ENCODE measurements around the gene ENOX2.
"Not testable (repeated sequence)": the region's sequence is repeated elsewhere in the genome, so short reads cannot be mapped to it uniquely, and the experiment has no call there.

Gene ENOX2

GRCh38 chrX:130801901-130802300 is 101.1 kb downstream of the ENOX2 start:
- no peak for TF ChIP-seq CTCF (IDR thresholded peaks at IDR 0.05; ENCODE audit: insufficient read depth, missing control alignments)
- no peak for DNase-seq (ENCODE audit: insufficient read length, low spot score)
- no peak for FAIRE-seq

- FAIRE-seq (no peak), DNase-seq (ENCODE audit: insufficient read length, low spot score) (no peak)
- no peak for TF ChIP-seq CTCF (IDR thresholded peaks at IDR 0.05; ENCODE audit: insufficient read depth, missing control alignments)
These were observed 103.6 kb downstream of the ENOX2 start for GRCh38 chrX:130799393-130799792.

GRCh38 chrX:130793975-130794374 is 109.0 kb downstream of the ENOX2 start:
- DNase-seq (ENCODE audit: insufficient read length, low spot score) (no peak), FAIRE-seq (no peak)
- TF ChIP-seq CTCF (IDR thresholded peaks at IDR 0.05; ENCODE audit: insufficient read depth, missing control alignments) = no peak

GRCh38 chrX:130791870-130792269 is 111.1 kb downstream of the ENOX2 start:
- not testable (repeated sequence) for FAIRE-seq; DNase-seq (ENCODE audit: insufficient read length, low spot score)

DNA sequence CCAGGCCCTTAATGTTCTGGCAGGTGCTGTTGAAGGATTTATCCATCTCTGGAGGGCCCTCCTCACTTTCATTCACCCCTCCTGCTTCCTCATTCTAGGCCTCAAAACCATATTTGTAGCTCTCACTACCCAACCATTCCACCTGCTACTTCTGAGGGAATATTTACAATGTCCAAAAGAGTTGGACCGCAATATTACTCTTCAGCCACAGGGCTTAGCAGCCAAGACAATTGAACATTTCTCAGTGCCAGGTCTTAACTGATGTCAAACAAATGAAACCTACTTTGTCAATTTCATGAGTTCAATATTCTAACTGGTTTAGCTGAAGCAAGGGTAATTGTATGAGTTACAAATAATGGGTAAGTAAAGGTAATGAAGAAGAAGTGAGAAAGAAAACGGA is 113.2 kb downstream of the ENOX2 start:
- no peak for FAIRE-seq
- DNase-seq (ENCODE audit: insufficient read length, low spot score) = no peak

DNA sequence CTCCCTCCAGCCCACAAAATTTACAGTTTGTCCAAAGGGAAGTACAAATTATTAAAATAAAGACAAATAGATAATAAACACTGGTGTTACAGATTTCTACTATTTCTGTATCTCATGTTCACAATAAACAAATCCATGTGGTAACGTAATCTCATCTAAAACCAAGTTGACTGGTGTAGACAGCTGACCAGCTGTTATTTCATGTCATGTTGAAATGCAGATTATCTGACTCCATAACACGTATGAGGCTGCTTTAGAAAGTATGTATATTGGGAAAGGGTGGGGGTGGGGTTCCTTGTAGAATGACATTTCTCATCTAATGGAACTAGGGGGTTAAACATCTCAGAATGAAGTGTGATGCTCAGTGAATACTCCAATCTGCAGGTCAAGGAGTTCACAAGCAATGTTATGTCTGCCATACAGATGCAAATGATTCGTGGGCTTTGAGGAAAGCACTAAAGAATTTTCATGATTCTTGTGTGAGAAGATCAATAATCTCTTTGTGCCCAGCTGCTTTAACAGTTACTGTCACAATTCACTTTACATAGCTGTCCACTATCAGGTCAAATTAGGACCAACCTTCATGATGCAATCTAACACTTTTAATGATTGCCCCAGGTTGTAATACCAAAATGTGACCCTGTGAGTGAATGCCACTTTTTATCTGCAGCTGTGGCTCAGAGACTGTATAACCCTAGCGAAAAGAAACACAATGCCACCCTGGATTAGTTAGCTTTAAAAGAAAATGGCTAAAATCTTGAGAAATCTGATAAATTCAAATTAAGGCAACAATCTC is 114.0 kb downstream of the ENOX2 start:
- no peak for TF ChIP-seq CTCF (IDR thresholded peaks at IDR 0.05; ENCODE audit: insufficient read depth, missing control alignments)
- DNase-seq (ENCODE audit: insufficient read length, low spot score) (no peak), FAIRE-seq (peak; percentile 85)

More for the DNA sequence above, 113.2 kb downstream of the ENOX2 start:
- TF ChIP-seq CTCF (IDR thresholded peaks at IDR 0.05; ENCODE audit: insufficient read depth, missing control alignments) = no peak

DNA sequence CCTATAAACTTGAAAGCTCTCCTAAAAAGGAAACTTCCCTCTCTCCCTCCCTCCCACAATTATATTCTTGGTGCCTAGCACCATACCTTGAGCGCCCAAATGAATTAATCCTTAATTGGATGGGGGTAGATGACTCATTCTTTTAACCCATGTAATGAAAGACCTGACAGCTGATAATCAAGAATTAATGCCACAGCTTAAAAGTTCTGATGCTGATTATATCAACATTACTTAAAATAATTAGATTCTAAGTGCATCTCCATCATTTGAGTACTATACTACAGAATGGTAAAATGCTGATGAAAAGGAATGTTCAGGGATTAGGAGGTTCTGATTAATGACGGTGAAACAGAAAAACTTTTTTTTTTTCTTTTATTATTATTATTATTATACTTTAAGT is 117.0 kb downstream of the ENOX2 start:
- FAIRE-seq (no peak), DNase-seq (ENCODE audit: insufficient read length, low spot score) (peak; percentile 12)
- TF ChIP-seq CTCF (IDR thresholded peaks at IDR 0.05; ENCODE audit: insufficient read depth, missing control alignments) = no peak
